ENCODE measurements around the gene SLC9A7. TPM values are rescaled to one million over a fixed set of nuclear protein-coding genes. Genes with fewer than 3 reads are reported as not detected.

SLC9A7 gene
- total and polyA plus RNA-seq, 2 experiments from 2014 or later = 2.5 to 15.4 TPM

DNA sequence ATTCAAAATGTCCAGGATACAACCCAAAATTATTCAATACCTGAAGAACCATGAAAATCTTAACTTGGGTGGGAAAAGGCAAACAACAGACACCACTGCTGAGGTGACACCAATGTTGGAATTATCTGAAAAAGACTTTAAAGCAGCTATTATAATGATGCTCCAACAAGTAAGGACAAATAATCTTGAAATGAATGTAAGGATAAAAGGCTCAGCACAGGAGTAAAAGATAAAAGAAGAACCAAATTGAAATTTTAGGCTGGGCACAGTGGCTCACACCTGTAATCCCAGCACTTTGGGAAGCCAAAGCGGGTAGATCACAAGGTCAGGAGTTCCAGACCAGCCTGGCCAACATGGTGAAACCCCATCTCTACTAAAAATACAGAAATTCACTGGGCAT is 4.0 kb upstream of the SLC9A7 start (continued):
- TF ChIP-seq, protein P1, sequence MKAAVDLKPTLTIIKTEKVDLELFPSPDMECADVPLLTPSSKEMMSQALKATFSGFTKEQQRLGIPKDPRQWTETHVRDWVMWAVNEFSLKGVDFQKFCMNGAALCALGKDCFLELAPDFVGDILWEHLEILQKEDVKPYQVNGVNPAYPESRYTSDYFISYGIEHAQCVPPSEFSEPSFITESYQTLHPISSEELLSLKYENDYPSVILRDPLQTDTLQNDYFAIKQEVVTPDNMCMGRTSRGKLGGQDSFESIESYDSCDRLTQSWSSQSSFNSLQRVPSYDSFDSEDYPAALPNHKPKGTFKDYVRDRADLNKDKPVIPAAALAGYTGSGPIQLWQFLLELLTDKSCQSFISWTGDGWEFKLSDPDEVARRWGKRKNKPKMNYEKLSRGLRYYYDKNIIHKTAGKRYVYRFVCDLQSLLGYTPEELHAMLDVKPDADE (IDR thresholded peaks at IDR 0.05) = no peak
- TF ChIP-seq EZH2phosphoT487 (IDR thresholded peaks at IDR 0.05; ENCODE audit: unreplicated experiment) = no peak
- TF ChIP-seq EZH2 (IDR thresholded peaks at IDR 0.05; ENCODE audit: low read depth, unreplicated experiment) = no peak
- TF ChIP-seq ZNF114 (CRISPR knock-in tag; IDR thresholded peaks at IDR 0.05) = no peak

DNA sequence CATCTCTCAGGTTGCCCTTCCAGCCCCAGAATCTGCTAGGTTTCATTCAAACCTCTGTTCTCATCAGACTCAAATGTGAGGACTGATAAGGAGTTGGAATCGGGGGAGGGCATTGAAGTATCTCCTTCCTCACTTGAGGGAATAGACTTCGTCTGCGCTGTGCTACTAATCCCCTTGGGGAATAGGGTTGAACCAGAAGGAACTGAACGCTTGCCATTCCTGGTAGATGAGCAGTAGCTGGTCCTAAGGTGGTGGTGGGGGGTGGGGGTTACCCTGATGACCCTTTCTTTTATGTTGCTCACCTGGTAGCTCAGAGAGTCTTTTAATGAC is 692 bp upstream of the SLC9A7 start:
- Histone ChIP-seq H3K27ac (ENCODE audit: low read depth) (no peak overlapping the region), H2AFZ (peak overlapping the region; percentile 88; the same call in 1 of the 2 replicates), H3K4me3 (peak overlapping the region; percentile 68), H3F3A (replicated peaks; ENCODE audit: low read depth) (no peaks in the 10 kb centered on the region), H3K79me2 (replicated peaks; ENCODE audit: insufficient read depth) (peaks cover 28% of the 10 kb centered on the region), H3K36me3 (ENCODE audit: insufficient read depth) (no peaks in the 10 kb centered on the region), H4K20me1 (replicated peaks; ENCODE audit: insufficient read depth) (no peaks in the 10 kb centered on the region), H3K27me3 (ENCODE audit: insufficient read depth) (no peaks in the 10 kb centered on the region), H3K9me2 (ENCODE audit: insufficient read depth) (no peaks in the 10 kb centered on the region), H3K4me2 (peak overlapping the region; percentile 76), H3K4me1 (ENCODE audit: insufficient read depth) (peaks cover 13% of the 10 kb centered on the region)
- TF ChIP-seq, protein P1 (IDR thresholded peaks at IDR 0.05) = no peak
- TF ChIP-seq EZH2 (IDR thresholded peaks at IDR 0.05; ENCODE audit: low read depth, unreplicated experiment) (no peak), ZNF331 (CRISPR knock-in tag; IDR thresholded peaks at IDR 0.05; ENCODE audit: low read depth) (no peak), ZNF114 (CRISPR knock-in tag; IDR thresholded peaks at IDR 0.05) (no peak), POLR2AphosphoS5 (IDR thresholded peaks at IDR 0.05; ENCODE audit: low read depth) (no peak), STAT1 (IDR thresholded peaks at IDR 0.05; ENCODE audit: unreplicated experiment) (no peak), JUNB (IDR thresholded peaks at IDR 0.05; ENCODE audit: unreplicated experiment) (no peak), NANOG (IDR thresholded peaks at IDR 0.05; ENCODE audit: borderline replicate concordance) (no peak), CREB1 (CRISPR knock-in tag; IDR thresholded peaks at IDR 0.05; ENCODE audit: low read depth) (no peak), EZH2phosphoT487 (IDR thresholded peaks at IDR 0.05; ENCODE audit: unreplicated experiment) (no peak)
- TF ChIP-seq, protein P2, sequence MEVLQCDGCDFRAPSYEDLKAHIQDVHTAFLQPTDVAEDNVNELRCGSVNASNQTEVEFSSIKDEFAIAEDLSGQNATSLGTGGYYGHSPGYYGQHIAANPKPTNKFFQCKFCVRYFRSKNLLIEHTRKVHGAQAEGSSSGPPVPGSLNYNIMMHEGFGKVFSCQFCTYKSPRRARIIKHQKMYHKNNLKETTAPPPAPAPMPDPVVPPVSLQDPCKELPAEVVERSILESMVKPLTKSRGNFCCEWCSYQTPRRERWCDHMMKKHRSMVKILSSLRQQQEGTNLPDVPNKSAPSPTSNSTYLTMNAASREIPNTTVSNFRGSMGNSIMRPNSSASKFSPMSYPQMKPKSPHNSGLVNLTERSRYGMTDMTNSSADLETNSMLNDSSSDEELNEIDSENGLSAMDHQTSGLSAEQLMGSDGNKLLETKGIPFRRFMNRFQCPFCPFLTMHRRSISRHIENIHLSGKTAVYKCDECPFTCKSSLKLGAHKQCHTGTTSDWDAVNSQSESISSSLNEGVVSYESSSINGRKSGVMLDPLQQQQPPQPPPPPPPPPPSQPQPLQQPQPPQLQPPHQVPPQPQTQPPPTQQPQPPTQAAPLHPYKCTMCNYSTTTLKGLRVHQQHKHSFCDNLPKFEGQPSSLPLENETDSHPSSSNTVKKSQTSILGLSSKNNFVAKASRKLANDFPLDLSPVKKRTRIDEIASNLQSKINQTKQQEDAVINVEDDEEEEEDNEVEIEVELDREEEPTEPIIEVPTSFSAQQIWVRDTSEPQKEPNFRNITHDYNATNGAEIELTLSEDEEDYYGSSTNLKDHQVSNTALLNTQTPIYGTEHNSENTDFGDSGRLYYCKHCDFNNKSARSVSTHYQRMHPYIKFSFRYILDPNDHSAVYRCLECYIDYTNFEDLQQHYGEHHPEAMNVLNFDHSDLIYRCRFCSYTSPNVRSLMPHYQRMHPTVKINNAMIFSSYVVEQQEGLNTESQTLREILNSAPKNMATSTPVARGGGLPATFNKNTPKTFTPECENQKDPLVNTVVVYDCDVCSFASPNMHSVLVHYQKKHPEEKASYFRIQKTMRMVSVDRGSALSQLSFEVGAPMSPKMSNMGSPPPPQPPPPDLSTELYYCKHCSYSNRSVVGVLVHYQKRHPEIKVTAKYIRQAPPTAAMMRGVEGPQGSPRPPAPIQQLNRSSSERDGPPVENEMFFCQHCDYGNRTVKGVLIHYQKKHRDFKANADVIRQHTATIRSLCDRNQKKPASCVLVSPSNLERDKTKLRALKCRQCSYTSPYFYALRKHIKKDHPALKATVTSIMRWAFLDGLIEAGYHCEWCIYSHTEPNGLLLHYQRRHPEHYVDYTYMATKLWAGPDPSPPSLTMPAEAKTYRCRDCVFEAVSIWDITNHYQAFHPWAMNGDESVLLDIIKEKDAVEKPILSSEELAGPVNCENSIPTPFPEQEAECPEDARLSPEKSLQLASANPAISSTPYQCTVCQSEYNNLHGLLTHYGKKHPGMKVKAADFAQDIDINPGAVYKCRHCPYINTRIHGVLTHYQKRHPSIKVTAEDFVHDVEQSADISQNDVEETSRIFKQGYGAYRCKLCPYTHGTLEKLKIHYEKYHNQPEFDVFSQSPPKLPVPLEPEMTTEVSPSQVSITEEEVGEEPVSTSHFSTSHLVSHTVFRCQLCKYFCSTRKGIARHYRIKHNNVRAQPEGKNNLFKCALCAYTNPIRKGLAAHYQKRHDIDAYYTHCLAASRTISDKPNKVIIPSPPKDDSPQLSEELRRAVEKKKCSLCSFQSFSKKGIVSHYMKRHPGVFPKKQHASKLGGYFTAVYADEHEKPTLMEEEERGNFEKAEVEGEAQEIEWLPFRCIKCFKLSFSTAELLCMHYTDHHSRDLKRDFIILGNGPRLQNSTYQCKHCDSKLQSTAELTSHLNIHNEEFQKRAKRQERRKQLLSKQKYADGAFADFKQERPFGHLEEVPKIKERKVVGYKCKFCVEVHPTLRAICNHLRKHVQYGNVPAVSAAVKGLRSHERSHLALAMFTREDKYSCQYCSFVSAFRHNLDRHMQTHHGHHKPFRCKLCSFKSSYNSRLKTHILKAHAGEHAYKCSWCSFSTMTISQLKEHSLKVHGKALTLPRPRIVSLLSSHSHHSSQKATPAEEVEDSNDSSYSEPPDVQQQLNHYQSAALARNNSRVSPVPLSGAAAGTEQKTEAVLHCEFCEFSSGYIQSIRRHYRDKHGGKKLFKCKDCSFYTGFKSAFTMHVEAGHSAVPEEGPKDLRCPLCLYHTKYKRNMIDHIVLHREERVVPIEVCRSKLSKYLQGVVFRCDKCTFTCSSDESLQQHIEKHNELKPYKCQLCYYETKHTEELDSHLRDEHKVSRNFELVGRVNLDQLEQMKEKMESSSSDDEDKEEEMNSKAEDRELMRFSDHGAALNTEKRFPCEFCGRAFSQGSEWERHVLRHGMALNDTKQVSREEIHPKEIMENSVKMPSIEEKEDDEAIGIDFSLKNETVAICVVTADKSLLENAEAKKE (CRISPR knock-in tag; IDR thresholded peaks at IDR 0.05) = no peak
- TF ChIP-seq, protein P3, sequence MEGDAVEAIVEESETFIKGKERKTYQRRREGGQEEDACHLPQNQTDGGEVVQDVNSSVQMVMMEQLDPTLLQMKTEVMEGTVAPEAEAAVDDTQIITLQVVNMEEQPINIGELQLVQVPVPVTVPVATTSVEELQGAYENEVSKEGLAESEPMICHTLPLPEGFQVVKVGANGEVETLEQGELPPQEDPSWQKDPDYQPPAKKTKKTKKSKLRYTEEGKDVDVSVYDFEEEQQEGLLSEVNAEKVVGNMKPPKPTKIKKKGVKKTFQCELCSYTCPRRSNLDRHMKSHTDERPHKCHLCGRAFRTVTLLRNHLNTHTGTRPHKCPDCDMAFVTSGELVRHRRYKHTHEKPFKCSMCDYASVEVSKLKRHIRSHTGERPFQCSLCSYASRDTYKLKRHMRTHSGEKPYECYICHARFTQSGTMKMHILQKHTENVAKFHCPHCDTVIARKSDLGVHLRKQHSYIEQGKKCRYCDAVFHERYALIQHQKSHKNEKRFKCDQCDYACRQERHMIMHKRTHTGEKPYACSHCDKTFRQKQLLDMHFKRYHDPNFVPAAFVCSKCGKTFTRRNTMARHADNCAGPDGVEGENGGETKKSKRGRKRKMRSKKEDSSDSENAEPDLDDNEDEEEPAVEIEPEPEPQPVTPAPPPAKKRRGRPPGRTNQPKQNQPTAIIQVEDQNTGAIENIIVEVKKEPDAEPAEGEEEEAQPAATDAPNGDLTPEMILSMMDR (conservative IDR thresholded peaks at IDR 0.05; ENCODE audit: low read depth in 2 of 2) = no peak
- peaks cover 6% of the 10 kb centered on the region for H3K9me3 Mint-ChIP-seq
- H3K36me3 Mint-ChIP-seq (ENCODE audit: low read depth) = no peaks in the 10 kb centered on the region; the same call in 2 of the 3 replicates
- ATAC-seq (peak; percentile 32), DNase-seq (ENCODE audit: low spot score) (peak; percentile 38)
- H3K27me3 Mint-ChIP-seq (ENCODE audit: insufficient read depth, low read depth, poor library complexity) = peaks cover 4% of the 10 kb centered on the region
- H3K4me3 Mint-ChIP-seq = peak overlapping the region; percentile 85
- peaks cover 35% of the 10 kb centered on the region for H3K4me1 Mint-ChIP-seq
- peak overlapping the region; percentile 82; the same call in 1 of the 2 replicates for H3K27ac Mint-ChIP-seq

Data from GM23338 (cell line).